GM21619 (cell line): ENCODE results near the gene SEC14L3.

Experiments
- ATAC-seq: cut with Tn5 transposase; IDR thresholded peaks from one replicate; pipeline ENCODE4 v1.9.1; 2021; ENCODE audit not compliant: unreplicated experiment

The SEC14L3 gene

DNA sequence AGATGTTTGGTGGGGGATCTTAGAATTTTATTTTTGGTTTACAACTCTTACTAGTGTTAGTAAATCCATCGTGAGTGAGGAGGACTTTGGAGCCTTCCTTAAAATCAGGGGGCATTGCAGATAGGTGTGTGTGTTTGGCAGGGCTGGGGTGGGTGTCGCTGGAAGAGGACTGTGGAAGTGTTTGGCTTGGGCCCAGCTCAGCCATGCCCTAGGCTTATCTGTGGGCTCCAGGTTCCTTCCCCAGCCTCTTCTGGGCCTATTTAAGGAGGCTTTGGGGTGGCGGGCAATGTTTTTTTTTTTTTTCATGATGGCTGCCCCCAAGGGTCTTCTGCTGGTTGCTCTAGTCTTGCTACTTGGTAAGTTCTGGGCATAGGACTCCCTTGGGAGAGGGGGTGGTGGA is 24.2 kb downstream of the SEC14L3 start:
- ATAC-seq: no peak

- ATAC-seq: no peak
These were observed 26.2 kb downstream of the SEC14L3 start for GRCh38 chr22:30445438-30446145.

- no peak for ATAC-seq
These were observed 27.0 kb downstream of the SEC14L3 start for GRCh38 chr22:30444632-30445437.

GRCh38 chr22:30441088-30441487 is 30.7 kb downstream of the SEC14L3 start:
- ATAC-seq: no peak

GRCh38 chr22:30439836-30440235 is 32.0 kb downstream of the SEC14L3 start:
- ATAC-seq: no peak

- no peak for ATAC-seq
These were observed 32.6 kb downstream of the SEC14L3 start for GRCh38 chr22:30439226-30439625.

GRCh38 chr22:30438559-30438958 is 33.3 kb downstream of the SEC14L3 start:
- ATAC-seq: no peak

GRCh38 chr22:30436196-30436595 is 35.6 kb downstream of the SEC14L3 start:
- ATAC-seq: no peak

- ATAC-seq: no peak
These were observed 36.1 kb downstream of the SEC14L3 start for GRCh38 chr22:30435674-30436126.

DNA sequence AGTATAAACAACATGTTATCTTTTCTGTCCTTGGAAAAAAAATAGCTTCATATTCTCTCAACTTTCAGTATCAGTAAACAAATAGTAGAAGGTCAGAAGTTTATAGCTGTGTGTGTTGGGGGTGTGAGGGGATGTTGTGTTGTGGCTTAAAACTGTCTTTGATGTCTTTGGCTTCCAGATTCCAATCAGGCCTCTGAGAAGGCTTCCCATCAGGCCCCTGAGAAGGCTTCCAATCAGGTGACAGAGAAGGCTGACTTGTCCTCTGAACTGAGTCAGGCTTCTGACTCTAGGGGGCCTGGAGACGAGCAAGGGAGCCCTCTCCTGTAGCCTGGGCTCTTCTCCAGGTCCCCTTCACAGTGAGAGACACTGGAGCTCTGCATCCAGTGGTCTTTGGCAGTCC is 37.0 kb downstream of the SEC14L3 start:
- ATAC-seq: no peak

GRCh38 chr22:30433773-30434172 is 38.0 kb downstream of the SEC14L3 start:
- ATAC-seq: no peak

DNA sequence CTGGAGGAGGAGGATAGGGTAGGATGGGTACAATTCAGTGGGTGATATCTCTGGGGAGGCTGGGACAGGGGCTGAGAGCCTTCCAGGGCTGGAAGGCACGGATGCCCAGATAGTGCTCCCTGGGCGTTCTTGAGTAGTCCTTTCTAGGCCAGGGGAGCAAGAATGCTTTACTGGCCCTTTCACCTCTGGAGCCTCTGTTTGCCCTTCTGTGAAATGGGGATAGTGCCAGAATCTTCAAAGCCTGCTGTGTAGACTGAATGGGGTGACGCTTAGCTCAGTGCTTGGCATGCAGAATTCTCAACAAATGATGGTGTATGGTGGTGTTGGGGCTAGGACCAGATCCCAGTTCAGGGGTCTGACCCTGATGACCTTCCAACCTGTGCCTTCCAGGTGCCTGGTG is 38.6 kb downstream of the SEC14L3 start:
- no peak for ATAC-seq

- no peak for ATAC-seq
These were observed 39.3 kb downstream of the SEC14L3 start for GRCh38 chr22:30432520-30432919.

DNA sequence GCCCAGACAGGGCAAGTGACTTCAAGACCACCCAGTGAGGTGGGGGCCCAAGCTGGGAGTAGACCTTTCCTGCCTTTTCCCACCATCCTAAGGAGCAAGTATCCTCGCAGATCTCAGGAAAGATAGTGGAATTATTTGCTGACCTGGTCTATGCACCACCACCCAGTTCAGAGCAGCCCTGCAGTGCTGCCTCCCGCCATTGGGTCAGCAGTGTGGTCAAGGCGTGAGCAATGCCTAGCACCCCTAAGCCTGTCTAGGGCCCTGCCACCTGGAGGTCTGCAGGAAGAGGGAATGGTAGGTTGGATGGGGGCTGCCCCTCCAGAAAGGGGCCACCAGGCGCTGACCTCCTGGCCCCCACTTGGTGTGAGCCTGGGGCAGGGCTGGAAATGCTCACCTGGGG is 39.7 kb downstream of the SEC14L3 start:
- no peak for ATAC-seq

DNA sequence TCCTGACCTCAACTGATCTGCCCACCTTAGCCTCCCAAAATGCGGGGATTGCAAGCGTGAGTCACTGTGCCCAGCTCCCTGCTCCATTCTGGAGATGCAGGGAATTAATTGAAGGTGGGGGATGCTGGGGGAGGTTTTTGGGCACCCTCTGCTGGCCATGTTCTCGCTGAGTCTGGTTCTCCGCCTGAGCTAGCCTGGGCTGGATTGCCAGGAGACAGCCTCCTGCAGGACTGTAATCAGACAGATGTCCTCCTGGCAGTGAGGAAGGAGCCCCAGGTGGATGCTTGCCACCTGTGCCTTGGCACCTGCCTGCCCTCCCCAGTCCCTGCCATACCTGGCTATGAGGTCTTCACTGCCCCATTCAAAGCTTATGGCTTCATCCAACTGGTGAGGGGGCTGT is 40.9 kb downstream of the SEC14L3 start:
- ATAC-seq: no peak

DNA sequence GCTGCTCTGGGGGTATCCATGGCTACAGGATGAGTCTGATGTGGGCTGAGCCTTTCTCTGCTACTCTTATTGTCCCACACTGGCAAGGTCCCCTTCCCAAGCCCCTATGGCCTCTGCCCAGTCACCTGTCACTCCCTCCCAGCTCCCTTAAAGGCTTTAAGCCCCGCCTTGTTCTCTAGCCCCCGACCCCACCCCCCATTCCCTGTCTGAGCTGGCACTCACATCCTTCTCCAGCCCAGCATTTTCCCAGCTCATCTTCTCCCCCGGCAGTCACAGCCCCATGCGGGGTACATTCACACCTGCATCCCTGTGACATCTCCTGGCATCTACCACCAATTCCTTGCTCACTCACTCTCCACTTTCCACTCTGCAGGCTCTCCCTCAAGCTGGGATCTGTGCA is 41.9 kb downstream of the SEC14L3 start:
- ATAC-seq: no peak

- no peak for ATAC-seq
These were observed 43.9 kb downstream of the SEC14L3 start for GRCh38 chr22:30427871-30428270.

GRCh38 chr22:30426388-30427353 is 45.1 kb downstream of the SEC14L3 start:
- ATAC-seq: no peak

DNA sequence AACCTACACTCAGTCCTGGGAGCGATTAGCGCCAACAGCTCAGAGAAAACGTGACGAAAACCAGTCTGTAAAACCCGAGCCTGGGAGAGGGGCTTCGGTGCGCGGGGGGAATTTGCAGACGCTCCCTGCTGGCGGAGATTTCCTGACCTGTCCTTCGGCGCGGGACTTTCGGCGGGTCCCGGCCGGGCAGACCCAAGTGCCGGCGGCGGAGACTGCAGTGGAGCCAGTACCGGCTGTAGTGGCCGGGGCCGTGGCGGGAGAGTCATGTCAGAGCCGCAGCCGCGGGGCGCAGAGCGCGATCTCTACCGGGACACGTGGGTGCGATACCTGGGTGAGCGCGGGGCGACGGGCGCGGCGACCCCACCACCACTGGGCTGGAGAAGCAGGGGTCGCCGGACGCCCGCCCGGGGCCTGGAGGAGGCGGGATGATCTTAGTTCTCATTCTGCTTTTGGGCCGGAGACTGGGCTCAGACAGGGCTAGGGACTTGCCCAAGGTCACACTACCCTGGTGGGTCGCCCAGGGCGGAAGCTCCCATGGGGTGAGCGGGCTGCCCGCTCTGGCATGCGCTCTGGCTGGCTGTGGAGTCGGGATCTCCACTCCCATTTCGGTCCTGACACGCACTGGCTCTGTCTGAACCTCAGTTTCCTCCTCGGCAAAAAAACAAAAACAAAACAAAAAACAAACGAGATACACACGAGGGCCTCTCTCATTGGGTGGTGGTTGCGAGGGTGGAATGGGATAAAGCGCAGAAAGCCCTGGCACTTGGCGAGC is 46.0 kb downstream of the SEC14L3 start, which contains the start of gene MTFP1:
MTFP1 (plus strand) TSS at position 153 of the 772 bp plus-strand sequence; CDS start at position 265, 112 bp downstream.
- ATAC-seq: no peak

DNA sequence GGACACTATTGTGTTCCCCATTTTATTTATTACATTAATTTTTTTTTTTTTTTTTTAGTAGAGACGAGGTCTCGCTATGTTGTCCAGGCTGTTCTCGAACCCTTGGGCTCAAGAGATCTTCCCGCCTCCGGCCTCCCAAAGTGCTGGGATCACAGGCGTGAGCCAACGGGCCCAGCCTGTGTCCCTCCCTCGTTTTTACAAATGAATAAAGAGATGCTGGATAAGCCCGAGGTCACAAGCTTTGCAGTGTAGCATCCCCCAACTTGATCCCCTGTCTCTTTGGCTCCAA is 46.5 kb downstream of the SEC14L3 start:
- ATAC-seq: no peak
